ENCODE data around the gene HGFAC.
A peak's percentile ranks its signal among the peaks of the same experiment; 100 is the strongest.
"Not testable (repeated sequence)": the region's sequence is repeated elsewhere in the genome, so short reads cannot be mapped to it uniquely, and the experiment has no call there.

Gene HGFAC

DNA sequence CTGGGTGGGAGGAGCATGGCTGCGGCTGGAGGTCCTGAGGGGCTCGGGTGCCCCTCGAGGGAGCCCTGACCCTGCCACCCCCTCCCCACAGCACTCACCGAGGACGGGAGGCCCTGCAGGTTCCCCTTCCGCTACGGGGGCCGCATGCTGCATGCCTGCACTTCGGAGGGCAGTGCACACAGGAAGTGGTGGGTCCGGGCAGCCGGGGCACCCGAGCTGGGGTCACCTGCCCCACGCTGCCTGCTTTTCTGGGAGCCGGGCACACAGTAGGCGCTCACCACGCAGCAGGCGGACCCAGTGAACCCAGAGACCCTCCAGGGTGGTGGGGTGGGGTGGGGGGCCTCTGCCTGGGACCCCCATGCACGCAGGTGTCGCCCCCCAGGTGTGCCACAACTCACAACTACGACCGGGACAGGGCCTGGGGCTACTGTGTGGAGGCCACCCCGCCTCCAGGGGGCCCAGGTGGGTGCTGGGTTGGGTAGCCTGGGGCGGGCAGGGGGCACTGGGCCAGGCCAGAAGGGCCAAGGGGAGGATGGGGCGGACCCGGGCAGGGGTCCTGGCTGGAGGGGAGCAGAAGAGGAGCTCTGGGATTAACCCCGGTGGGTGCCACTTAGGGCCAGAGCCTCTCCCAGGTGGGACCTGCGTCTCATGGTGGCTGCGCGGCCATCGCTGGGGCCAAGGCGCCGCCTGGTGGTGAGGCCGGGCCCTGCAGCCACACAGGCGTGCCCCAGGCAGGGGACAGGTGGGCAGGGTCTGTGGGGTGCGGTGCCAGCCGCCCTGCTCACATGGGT, 1.4 kb downstream of the HGFAC start:
- DNase-seq, result peak; percentile 31

DNA sequence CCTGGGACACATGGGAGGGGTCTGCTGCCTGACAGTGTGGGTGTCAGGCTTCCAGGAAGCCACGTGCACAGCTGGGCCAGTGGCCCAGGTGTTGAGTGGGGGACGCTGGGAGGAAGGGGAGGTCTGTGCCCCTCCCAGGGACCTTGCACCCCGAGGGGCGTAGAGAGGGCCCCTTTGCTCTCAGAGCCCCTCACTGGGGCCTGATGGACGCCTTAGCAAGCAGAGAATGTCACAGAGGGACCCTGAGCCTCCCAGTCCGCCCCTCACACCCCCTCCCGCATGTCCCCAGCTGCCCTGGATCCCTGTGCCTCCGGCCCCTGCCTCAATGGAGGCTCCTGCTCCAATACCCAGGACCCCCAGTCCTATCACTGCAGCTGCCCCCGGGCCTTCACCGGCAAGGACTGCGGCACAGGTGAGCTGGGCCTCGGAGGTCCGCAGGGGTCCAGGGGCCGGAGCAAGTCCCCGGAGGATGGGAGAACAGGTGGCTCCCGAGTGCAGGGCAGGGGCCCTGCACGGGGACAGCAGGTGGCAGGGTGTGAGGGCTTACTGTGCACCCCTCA, 2.1 kb downstream of the HGFAC start:
- DNase-seq, result no peak

DNA sequence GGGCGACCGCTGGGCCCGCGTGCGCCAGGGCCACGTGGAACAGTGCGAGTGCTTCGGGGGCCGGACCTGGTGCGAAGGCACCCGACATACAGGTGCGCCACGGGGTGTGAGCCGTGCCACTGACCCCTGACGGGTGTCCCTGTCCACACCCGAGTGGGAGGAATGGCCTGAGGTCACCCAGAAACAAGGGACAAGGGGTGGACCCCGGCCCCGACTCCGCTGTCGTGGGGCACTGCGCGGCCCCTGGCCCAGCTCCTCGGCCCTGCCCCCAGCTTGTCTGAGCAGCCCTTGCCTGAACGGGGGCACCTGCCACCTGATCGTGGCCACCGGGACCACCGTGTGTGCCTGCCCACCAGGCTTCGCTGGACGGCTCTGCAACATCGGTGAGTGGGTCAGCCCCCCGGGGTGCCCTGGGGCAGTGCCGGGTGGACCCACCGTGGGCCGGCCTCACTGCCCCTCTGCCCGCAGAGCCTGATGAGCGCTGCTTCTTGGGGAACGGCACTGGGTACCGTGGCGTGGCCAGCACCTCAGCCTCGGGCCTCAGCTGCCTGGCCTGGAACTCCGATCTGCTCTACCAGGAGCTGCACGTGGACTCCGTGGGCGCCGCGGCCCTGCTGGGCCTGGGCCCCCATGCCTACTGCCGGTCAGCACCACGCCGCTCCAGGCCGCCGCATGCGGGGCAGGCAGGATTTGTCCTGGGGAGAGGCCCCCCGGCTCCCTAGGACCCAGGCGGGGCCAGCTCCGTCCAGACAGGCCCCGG, 2.8 kb downstream of the HGFAC start:
- no peak for DNase-seq

DNA sequence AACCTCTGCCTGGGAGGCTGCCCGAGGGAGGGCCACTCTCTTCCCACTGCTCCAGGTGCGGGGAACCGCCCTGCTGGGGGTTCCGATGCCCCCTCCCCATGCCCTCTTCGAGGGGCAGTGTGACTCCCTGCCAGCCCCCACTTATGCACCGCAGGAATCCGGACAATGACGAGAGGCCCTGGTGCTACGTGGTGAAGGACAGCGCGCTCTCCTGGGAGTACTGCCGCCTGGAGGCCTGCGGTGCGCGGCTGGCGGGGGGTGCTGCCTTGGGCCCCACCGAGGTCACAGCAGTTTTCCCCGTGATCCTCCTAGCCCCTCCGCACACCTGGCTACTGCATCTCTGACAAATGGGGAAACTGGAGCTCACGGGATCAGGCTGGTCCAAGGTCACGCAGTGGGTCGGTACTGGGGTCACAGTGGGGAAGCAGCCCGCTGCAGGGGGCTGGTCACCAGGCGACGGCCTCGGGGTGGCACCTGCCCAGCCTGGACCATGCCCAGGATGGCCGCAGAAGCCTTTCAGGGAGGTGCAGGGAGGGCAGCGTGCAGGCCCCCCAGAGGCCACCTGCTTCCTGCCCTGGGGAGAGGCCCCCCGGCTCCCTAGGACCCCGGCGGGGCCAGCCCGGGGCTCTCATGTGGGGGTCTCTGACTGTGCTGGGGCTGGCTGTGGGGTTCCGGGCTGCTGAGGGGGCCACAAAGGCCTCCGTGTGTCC, 3.5 kb downstream of the HGFAC start:
- no peak for DNase-seq

DNA sequence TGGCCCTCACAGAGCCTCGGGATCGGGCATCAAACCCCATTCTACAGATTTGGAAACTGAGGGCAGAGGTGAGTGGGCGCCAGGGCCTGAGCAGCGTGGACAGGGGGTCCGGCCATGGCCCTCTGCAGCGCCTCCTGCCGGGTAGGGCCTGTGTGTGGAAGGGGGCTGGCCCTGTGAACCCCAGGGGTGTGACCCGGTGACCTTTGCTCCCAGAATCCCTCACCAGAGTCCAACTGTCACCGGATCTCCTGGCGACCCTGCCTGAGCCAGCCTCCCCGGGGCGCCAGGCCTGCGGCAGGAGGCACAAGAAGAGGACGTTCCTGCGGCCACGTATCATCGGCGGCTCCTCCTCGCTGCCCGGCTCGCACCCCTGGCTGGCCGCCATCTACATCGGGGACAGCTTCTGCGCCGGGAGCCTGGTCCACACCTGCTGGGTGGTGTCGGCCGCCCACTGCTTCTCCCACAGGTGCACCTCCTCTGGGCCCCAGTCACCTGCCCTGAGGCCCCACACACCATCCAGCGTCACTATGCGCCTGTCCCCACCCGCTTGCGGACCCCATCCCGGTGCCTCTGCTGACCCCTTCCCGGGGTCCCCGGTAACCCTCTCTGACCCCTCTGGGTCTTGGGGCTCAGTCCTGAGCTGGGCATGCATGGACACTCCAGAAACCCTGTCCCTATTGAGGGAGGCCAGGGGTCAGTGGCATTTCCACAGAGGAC, 4.2 kb downstream of the HGFAC start:
- DNase-seq, result no peak

DNA sequence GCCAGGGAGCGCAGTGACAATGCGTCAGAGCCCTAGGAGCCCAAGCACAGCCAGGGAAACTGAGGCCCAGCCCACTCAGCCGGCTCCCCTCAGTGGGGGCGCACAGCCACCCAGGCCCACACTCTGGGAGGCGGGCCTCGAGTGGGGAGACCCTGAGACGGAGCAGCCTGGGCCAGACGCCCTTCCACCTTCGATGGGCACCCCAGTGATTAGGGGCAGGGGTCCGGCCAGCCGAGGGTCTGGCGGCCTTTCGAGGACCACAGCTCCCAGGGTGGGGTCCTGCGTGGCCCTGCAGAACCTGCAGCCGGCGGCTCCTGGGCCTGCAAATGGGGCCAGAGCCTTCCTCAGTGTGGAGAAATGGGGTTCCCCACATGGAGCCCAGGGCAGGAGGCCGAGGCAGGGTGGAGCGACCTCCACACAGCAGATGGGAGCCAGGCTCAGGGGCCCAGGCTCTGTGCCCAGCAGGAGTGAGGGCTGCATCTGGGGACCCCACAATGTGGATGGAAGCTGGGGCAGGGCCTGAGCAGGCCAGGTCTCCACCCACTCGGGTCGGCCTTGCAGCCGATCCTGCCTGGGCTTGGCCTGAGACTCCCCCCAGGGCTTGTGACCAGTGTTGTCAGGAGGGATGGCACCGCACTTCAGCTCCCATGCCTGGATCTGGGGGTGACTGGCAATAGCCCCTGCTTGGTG, 5.0 kb downstream of the HGFAC start:
- DNase-seq, result no peak

DNA sequence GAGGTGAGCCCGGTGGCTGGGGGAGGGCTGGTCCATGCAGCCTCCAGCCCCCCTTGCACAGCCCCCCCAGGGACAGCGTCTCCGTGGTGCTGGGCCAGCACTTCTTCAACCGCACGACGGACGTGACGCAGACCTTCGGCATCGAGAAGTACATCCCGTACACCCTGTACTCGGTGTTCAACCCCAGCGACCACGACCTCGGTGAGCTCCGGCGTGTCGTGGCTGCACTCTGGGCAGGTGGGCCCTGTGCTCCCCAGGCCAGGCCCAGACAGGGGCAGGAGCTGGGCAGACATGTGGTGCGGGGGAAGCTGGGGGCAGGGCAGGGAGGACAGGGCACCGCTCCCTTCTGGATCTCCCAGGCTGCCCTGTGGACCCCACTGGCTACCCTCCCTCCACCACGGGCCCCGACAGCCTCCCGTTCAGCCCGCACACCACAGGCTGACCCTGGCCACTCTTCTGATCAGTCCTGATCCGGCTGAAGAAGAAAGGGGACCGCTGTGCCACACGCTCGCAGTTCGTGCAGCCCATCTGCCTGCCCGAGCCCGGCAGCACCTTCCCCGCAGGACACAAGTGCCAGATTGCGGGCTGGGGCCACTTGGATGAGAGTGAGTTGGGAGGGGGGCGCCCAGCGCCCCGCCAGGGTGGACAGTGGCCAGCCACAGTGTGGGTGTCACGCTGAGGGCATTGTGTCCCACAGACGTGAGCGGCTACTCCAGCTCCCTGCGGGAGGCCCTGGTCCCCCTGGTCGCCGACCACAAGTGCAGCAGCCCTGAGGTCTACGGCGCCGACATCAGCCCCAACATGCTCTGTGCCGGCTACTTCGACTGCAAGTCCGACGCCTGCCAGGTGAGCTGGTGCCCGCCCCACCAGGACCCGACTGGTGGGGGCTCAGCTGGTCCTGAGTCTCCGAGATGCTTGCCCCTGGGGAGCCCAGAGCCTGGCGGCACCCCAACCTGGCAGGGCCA, 5.9 kb downstream of the HGFAC start:
- DNase-seq, result no peak

DNA sequence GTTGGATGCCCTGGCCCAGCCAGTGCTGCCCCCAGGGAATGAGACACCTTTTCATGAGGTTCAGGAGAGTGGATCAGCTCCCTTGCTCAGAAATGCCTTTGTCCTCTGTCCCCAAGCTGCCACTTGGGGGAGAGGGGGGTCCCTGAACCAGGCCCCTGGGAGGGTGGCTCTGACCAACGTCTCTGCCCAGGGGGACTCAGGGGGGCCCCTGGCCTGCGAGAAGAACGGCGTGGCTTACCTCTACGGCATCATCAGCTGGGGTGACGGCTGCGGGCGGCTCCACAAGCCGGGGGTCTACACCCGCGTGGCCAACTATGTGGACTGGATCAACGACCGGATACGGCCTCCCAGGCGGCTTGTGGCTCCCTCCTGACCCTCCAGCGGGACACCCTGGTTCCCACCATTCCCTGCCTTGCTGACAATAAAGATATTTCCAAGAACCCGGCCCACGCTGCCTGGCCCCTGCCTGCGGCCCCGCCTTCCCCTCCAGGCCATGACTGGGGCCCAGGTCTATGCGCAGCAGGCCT, 7.3 kb downstream of the HGFAC start:
- no peak for DNase-seq

DNA sequence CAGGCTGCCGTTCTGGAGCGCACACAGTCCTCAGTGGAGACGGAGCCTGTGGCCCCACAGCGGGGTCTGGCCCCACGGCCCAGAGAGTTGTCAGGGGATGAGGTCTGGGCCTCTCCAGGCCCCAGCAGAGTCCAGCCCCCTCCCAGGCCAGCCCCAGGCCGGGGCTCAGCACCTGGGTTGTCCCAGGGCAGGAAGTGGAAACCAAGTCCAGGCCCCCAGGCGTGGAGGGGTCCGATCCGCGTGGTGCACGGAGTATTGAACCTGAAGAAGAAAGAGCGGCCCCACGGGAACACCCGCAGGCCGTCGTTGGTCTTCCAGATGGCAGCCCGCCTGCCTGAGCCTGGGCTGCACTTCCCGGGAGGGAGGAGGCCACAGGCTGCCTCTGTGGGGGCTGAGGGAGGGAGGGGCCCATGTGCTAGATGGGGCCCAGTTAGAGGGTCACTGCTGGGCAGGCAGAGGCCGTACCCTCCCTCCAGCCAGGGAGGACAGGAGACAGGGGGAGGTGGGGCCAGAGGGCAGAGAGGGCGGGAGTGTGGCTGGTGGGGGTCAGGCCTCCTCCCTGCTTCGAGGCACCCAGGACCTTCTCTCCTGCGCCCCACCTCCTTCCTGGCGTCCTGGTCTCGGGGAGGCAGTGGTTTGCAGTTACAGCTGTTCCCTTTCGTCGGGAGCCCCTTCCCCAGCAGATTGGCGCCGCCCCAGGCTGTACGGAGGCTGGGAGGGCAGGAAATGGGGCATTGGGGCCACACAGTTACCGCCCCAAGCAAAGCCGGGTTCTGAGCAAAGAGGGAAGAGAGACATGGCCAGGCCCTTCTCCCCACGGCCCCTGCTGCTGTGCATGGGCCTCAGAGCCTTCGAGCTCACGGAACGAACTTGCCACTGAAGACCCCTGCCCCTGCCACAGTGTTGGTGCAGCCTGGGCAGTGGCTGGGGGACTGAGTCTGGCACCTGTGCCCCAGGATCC, 8.1 kb downstream of the HGFAC start:
- DNase-seq, result no peak

DNA sequence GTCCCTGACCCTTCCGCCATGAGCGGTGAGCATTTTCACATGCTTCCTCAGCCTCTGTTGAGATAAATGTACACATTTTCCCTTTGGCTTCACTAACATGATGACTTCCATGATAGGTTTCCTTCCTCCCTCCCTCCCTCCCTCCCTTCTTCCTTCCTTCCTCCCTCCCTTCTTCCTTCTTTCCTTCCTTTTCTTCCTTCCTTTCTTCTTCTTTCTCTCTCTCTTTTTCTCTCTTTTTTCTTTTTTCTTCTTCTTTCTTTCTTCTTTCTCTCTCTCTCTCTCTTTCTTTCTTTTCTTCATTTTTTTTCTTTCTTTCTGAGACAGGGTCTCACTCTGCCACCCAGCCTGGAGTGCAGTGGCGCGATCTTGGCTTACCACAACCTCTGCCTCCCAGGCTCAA, 8.9 kb downstream of the HGFAC start:
- no peak for DNase-seq

DNA sequence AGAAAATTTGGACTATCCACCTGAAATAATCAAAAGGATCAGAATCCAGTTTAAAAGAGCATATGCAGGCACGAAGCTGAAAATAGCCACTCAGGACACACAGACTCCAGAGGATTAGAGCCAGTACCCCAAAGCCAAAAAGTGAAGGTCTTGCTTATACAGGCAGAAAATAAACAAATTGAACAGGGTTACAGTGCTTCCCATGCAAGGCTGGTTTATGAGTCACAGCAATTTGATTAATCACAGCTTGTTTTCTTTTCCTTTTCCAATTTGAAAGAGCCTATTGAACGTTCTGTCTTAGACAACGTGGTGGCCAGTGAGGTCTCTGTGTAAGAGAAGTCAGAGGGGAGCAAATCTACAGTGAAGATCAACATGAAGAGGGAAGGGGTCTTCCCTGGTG, 10.2 kb downstream of the HGFAC start:
- DNase-seq, result peak; percentile 32

DNA sequence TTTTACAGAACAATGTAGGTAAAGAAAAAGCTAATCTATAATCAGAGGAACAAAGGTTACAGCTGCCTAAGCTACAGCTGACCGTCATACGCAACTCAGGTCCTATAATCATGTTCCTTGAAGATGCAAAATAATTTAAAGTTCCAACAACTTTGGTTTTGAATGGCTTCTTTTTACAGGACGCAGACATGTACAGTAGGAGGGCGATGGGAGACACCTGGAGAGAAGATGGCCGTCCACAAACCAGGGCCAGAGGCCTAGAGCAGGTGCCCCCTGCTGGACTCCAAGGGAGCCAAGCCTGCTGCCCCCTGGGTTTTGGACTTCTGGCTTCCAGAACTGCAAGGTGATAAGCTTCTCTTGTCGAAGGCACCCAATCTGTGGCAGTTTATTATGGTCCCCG, 10.6 kb downstream of the HGFAC start:
- DNase-seq, result no peak

DNA sequence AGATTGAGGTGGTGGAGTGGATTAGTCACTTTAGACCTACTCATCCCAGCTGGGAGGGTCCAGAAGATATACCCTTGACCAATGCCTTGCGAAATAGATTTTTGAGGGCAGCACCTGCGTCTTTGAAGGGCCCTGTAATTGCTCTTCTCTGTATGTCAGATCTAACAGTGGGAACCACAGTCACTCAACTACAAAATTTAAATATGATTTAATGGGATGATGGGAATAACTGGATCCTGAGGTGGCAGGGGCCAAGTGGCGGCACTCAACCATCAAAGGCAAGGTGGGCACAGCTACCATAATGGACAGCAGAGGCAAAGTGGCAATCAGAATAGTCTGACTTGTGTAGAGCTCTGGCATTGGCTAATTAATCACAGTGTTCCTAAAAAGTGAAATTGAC, 13.8 kb downstream of the HGFAC start:
- DNase-seq, result not testable (repeated sequence)

DNA sequence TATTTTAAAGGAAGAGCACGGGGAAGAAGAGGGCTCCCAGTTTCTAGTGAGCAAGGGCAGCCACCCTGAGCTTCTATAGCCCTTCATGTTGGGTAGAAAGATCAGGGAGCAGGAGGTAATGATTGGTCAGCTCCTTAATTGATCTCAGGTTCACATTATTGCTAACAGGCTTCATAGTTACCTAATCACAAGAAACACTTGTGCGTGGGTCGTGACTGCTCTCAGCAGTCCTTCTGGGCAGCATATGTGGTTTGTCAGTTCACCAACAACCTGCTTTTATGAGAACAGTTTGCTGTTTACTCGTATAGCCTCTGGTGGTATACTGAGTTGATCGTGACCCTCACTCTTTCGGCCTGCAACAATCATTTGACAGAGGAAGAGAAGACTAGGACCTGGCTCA, 16.6 kb downstream of the HGFAC start:
- no peak for DNase-seq

DNA sequence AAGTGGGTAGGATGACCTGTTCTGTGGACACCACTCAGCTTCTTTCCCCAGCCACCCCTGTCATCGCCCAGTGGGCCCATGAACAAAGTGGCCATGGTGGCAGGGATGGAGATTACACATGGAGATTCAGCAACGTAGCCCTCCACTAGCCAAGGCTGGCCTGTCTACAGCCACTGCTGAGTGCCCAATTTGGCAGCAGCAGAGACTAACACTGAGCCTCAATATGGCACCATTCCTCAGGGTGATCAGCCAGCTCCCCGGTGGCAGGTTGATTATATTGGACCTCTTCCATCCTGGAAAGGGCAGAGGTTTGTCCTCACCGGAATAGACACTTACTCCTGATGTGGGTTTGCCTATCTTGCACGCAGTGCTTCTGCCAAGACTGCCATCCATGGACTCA, 17.4 kb downstream of the HGFAC start:
- DNase-seq, result not testable (repeated sequence)

DNA sequence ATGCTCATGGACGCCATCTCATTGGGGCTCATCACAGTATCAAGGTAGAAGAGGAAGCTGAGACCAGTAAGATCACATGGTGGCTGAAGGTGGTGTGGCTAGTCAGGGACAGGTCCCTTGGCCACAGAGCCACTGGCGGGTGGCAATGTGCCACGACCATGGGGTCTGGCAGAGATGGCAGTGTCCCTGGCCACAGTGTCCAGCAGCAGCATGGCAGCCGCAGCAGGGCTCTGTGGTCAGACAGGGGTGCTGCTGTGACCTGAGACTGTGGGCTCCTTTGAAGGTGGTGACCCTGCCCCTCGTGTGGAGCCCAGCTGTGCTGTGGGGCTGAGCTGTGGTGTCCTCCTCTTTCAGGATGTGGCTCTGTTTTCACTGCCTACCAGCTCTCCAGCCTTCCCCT, 19.2 kb downstream of the HGFAC start:
- DNase-seq, result no peak

DNA sequence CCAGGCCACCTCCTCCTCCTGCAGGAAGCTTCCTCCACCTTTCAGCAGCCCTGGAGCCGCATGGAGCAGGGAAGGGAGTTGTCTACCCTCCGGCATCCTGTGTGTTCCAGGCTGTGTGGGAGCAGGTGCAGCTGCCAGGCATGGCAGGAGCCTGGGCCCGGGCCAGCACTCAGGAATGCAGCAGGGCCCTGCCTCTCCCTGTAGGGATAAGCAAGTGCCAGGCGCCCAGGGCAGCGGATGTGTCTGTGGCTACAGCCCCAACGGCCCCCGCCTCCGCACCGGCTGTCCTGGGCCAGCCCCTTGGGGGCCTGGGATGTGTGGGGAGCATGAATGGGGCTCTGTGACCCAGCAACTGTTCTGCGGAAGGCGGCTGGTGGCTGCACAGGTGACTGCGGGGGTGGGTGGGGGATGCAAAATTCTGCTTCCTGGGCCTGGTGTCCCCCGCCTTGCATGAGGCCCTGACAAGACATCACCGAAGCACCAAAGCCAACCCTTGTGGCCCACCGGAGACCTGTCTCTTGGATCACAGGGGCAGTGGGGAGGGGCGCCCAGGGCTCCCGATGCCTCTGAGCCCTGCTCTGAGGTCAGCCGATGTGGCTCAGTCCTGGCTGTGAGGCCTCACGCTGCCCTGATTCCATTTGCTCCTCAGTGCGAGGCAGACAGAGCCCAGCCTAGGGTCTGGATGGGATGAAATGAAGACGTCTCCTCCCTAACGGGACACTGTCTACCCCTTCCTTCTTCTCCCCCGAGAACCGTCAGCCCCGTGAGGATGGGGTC, 19.9 kb downstream of the HGFAC start:
- DNase-seq, result no peak

DNA sequence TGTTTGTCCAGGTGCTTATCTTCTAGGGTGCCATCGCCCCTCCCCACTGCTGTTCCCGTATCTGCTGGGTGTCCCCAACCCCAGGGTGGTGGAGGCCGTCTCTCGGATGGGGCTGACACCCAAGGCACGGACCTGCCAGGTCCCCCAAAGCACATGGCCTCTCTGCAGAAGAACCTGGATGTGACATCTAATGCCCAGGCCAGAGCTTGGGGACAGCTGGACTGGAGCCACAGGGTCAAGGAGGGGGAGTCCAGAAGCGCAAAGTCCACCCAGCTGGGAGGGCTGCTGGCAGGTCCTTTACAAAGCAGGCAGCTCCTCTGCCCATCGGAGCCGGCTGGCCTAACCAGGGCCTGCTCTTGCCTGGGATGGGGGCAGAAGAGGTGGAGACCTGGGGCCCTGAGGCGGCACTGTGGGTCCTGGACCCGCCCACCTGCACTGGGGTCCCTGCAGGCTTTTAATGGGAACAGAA, 20.6 kb downstream of the HGFAC start:
- DNase-seq, result no peak
